Measurements from ENCODE around the gene ARHGAP15.

The ARHGAP15 gene

GRCh38 chr2:143616452-143616851 is 487.2 kb downstream of the ARHGAP15 start:
- H3K79me2 ChIP-seq (ENCODE audit: control insufficient read depth, low read length) = no peaks in the 10 kb centered on the region
- no peaks in the 10 kb centered on the region for H3F3A ChIP-seq (ENCODE audit: control insufficient read depth, insufficient read depth)
- no peak overlapping the region for H3K27ac ChIP-seq (ENCODE audit: low read depth, low read length)
- H3K9me3 ChIP-seq (ENCODE audit: control insufficient read depth, insufficient read depth, low read length) = no peaks in the 10 kb centered on the region
- no peaks in the 10 kb centered on the region for H3K4me1 ChIP-seq (ENCODE audit: control insufficient read depth, low read length)
- no peaks in the 10 kb centered on the region for H4K20me1 ChIP-seq (ENCODE audit: control insufficient read depth, insufficient read depth, low read depth, low read length)
- H3K9me2 ChIP-seq (replicated peaks; ENCODE audit: control insufficient read depth, low read length) = no peaks in the 10 kb centered on the region
- no peaks in the 10 kb centered on the region for H3K36me3 ChIP-seq (ENCODE audit: control insufficient read depth, low read length)
- TF ChIP-seq EZH2phosphoT487 (IDR thresholded peaks at IDR 0.05; ENCODE audit: borderline replicate concordance, low read length) = no peak
- TF ChIP-seq CTCF (IDR thresholded peaks at IDR 0.05; ENCODE audit: low read depth, low read length, poor library complexity, severe bottlenecking) = no peak
- H3K4me2 ChIP-seq (ENCODE audit: low read length) = no peak overlapping the region
- H3K27me3 ChIP-seq (ENCODE audit: control insufficient read depth, low read length) = no peaks in the 10 kb centered on the region
- H3K4me3 ChIP-seq (ENCODE audit: low read length) = no peak overlapping the region

GRCh38 chr2:143617803-143618415 is 488.7 kb downstream of the ARHGAP15 start:
- Histone ChIP-seq H3K27me3 (ENCODE audit: control insufficient read depth, low read length) (no peaks in the 10 kb centered on the region), H3K36me3 (ENCODE audit: control insufficient read depth, low read length) (no peaks in the 10 kb centered on the region), H3K4me1 (ENCODE audit: control insufficient read depth, low read length) (no peaks in the 10 kb centered on the region), H3K79me2 (ENCODE audit: control insufficient read depth, low read length) (no peaks in the 10 kb centered on the region), H3K9me3 (ENCODE audit: control insufficient read depth, insufficient read depth, low read length) (no peaks in the 10 kb centered on the region), H3K9me2 (replicated peaks; ENCODE audit: control insufficient read depth, low read length) (no peaks in the 10 kb centered on the region), H4K20me1 (ENCODE audit: control insufficient read depth, insufficient read depth, low read depth, low read length) (no peaks in the 10 kb centered on the region), H3F3A (ENCODE audit: control insufficient read depth, insufficient read depth) (no peaks in the 10 kb centered on the region), H3K4me3 (ENCODE audit: low read length) (no peak overlapping the region), H3K4me2 (ENCODE audit: low read length) (no peak overlapping the region), H3K27ac (ENCODE audit: low read depth, low read length) (no peak overlapping the region)
- TF ChIP-seq CTCF (IDR thresholded peaks at IDR 0.05; ENCODE audit: low read depth, low read length, poor library complexity, severe bottlenecking) (no peak), EZH2phosphoT487 (IDR thresholded peaks at IDR 0.05; ENCODE audit: borderline replicate concordance, low read length) (no peak)

- no peak overlapping the region for H3K4me2 ChIP-seq (ENCODE audit: low read length)
- H3K9me3 ChIP-seq (ENCODE audit: control insufficient read depth, insufficient read depth, low read length) = no peaks in the 10 kb centered on the region
- no peak overlapping the region for H3K4me3 ChIP-seq (ENCODE audit: low read length)
- no peaks in the 10 kb centered on the region for H4K20me1 ChIP-seq (ENCODE audit: control insufficient read depth, insufficient read depth, low read depth, low read length)
- H3K27ac ChIP-seq (ENCODE audit: low read depth, low read length) = no peak overlapping the region
- H3F3A ChIP-seq (ENCODE audit: control insufficient read depth, insufficient read depth) = no peaks in the 10 kb centered on the region
- no peaks in the 10 kb centered on the region for H3K4me1 ChIP-seq (ENCODE audit: control insufficient read depth, low read length)
- H3K36me3 ChIP-seq (ENCODE audit: control insufficient read depth, low read length) = 0 out of 2 replicates have a peak, but pooled peaks cover 3% of the 10 kb centered on the region
- TF ChIP-seq CTCF (IDR thresholded peaks at IDR 0.05; ENCODE audit: low read depth, low read length, poor library complexity, severe bottlenecking) (no peak), EZH2phosphoT487 (IDR thresholded peaks at IDR 0.05; ENCODE audit: borderline replicate concordance, low read length) (no peak)
- H3K79me2 ChIP-seq (ENCODE audit: control insufficient read depth, low read length) = no peaks in the 10 kb centered on the region
- no peaks in the 10 kb centered on the region for H3K9me2 ChIP-seq (replicated peaks; ENCODE audit: control insufficient read depth, low read length)
- H3K27me3 ChIP-seq (ENCODE audit: control insufficient read depth, low read length) = no peaks in the 10 kb centered on the region
Measured at GRCh38 chr2:143622106-143622505, 492.9 kb downstream of the ARHGAP15 start.
